Vagina (tissue), 2 donors: ENCODE data around the gene CRABP1. TPM values are rescaled to one million over a fixed set of nuclear protein-coding genes. Genes with fewer than 3 reads are reported as not detected.

Experiments used
- DNase-seq, 2 donors: peaks; one replicate each; pipeline ENCODE4 v3.0.0-alpha.2; 2017; ENCODE audit errors: extremely low spot score in 2 of 2
- H3K27ac ChIP-seq: fragments of 200-600 bp; sonication (generic); one replicate; pipeline ENCODE4 v1.5.1; 2019
- H3K27me3 ChIP-seq: fragments of 200-600 bp; sonication (generic); one replicate; pipeline ENCODE4 v1.5.1; 2019
- H3K36me3 ChIP-seq, 2 donors: fragments of 200-600 bp; sonication (generic); one replicate each; pipeline ENCODE4 v1.5.1; 2017 to 2019
- H3K4me1 ChIP-seq: fragments of 200-600 bp; sonication (generic); one replicate; pipeline ENCODE4 v1.5.1; 2019
- H3K4me3 ChIP-seq, 2 donors: fragments of 200-600 bp; sonication (generic); 1 replicate in 1 of 2; 2 replicates in 1 of 2; pipeline ENCODE4 v1.5.1; 2016 to 2019
- H3K9me3 ChIP-seq: fragments of 200-600 bp; sonication (generic); one replicate; pipeline ENCODE4 v1.5.1; 2019
- CTCF ChIP-seq, 3 experiments: fragments of 450-650 bp in 2 of 3; fragments of 200-600 bp in 1 of 3; sonication (generic) in 1 of 3; IDR thresholded peaks; one replicate each; pipeline ENCODE4 v1.5.1; 2017 to 2019; ENCODE audit warnings: antibody characterized with exemption in 3 of 3, mild to moderate bottlenecking in 2 of 3, moderate library complexity in 2 of 3
- POLR2A ChIP-seq, 2 donors: fragments of 450-650 bp; IDR thresholded peaks; one replicate each; pipeline ENCODE4 v1.6.1; 2017; ENCODE audit warnings: antibody characterized with exemption in 2 of 2, mild to moderate bottlenecking in 2 of 2, moderate library complexity in 2 of 2
- POLR2AphosphoS5 ChIP-seq, 2 donors: sonication (generic); formaldehyde crosslinking; IDR thresholded peaks; one replicate each; pipeline ENCODE4 v1.9.0; 2017; ENCODE audit warnings: antibody characterized with exemption in 2 of 2, mild to moderate bottlenecking in 2 of 2, low read depth in 1 of 2; ENCODE audit not compliant: insufficient read depth in 1 of 2
- intact Hi-C: fragments of 100-400 bp; cut with DNase I; formaldehyde crosslinking; loops from one replicate; pipeline ENCODE4 v1.15.1; 2023
- total RNA-seq: library from RNA; depleted of rRNA; stranded (reverse); fragments of >200 nt; gene quantifications from one replicate; pipeline ENCODE4 v1.2.3, GENCODE V29; 2016

CRABP1 gene
- total RNA-seq, 1 donor from 2014 or later, result not detected

DNA sequence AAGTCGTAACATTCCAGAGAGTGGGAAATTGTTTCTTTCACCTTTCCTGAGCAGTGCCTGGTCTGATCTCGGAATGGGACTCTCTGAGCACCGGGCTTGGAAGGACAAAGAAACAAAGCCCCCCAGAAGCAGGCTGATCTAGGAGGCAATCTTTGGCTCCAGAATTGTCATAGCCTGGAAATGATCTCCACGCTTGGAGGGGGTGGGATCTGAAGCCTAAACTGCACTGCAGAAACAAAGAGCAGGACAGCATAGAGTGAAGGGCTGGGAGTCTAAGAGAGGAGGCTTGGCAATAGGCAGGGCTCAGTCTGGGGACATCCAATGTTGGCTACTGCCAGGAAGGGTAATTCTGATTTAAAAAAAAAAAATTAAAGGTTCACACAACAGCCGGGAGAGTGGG lies 1.9 kb downstream of the CRABP1 start:
- H3K4me3 ChIP-seq, result no peak overlapping the region
- H3K27me3 ChIP-seq, result no peaks in the 10 kb centered on the region
- peaks cover 8% of the 10 kb centered on the region for H3K4me1 ChIP-seq
- TF ChIP-seq POLR2A (IDR thresholded peaks at IDR 0.05), result no peak
- no peak for TF ChIP-seq CTCF (IDR thresholded peaks at IDR 0.05)
- TF ChIP-seq POLR2AphosphoS5 (IDR thresholded peaks at IDR 0.05; ENCODE audit: insufficient read depth in 1 of 2, low read depth in 1 of 2), result no peak
- H3K27ac ChIP-seq, result no peak overlapping the region
- DNase-seq, result no peak
- no peaks in the 10 kb centered on the region for H3K36me3 ChIP-seq
- intact Hi-C loops, result no loop called here
- H3K9me3 ChIP-seq, result no peaks in the 10 kb centered on the region

GRCh38 chr15:78343276-78344060 lies 3.3 kb downstream of the CRABP1 start:
- intact Hi-C loops, result no loop called here
- Histone ChIP-seq H3K4me3 (no peak overlapping the region), H3K27me3 (no peaks in the 10 kb centered on the region), H3K27ac (no peak overlapping the region), H3K36me3 (no peaks in the 10 kb centered on the region), H3K9me3 (no peaks in the 10 kb centered on the region), H3K4me1 (peaks cover 8% of the 10 kb centered on the region)
- TF ChIP-seq POLR2A (IDR thresholded peaks at IDR 0.05) (no peak), POLR2AphosphoS5 (IDR thresholded peaks at IDR 0.05; ENCODE audit: insufficient read depth in 1 of 2, low read depth in 1 of 2) (no peak), CTCF (IDR thresholded peaks at IDR 0.05) (no peak)
- no peak for DNase-seq

DNA sequence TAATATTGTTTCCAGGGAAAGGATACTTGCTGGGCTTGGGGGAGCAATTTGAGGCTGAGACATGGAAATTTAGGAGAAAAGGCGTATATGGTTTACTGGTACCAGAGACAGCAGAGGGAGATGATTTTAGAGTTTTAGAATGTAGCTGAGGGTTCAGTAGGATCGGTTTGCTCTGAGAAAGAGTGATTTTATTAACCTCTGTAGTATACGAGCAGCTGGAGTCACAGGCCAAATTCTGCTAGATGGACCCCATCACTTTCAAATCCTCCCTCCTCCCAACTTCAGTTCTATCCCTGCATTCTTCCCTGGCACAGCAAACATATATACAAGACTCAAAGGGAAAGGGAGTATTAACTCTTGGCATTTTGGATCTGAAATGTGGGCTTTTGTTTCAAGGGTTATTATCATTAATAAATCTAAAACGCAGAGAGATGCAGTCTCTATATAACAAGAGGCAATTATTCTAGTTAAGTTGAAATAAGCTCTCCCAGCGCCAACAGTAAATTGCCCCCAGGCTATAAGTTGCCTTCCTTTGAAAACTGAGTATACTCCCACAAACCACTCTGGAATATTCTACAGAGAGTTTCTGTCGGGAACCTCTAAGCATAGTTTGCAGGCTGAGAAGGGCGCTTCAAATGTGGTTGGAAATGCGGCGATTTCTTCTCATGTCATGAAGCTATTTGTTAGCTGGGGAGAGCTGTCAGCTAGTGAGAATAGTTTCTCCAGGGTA lies 5.4 kb downstream of the CRABP1 start:
- no peak for DNase-seq
- no peak for TF ChIP-seq CTCF (IDR thresholded peaks at IDR 0.05)
- Histone ChIP-seq H3K27ac (no peak overlapping the region), H3K9me3 (no peaks in the 10 kb centered on the region), H3K4me3 (no peak overlapping the region), H3K36me3 (no peaks in the 10 kb centered on the region), H3K4me1 (peaks cover 8% of the 10 kb centered on the region), H3K27me3 (no peaks in the 10 kb centered on the region)
- intact Hi-C loops, result no loop called here

GRCh38 chr15:78347586-78348543 lies 7.7 kb downstream of the CRABP1 start:
- TF ChIP-seq POLR2AphosphoS5 (IDR thresholded peaks at IDR 0.05; ENCODE audit: insufficient read depth in 1 of 2, low read depth in 1 of 2) (no peak), POLR2A (IDR thresholded peaks at IDR 0.05) (no peak), CTCF (IDR thresholded peaks at IDR 0.05) (no peak)
- Histone ChIP-seq H3K4me3 (no peak overlapping the region), H3K36me3 (no peaks in the 10 kb centered on the region), H3K4me1 (no peaks in the 10 kb centered on the region), H3K27me3 (no peaks in the 10 kb centered on the region), H3K9me3 (no peaks in the 10 kb centered on the region), H3K27ac (no peak overlapping the region)
- intact Hi-C loops, result no loop called here
- DNase-seq, result no peak
